Astrocyte of the cerebellum (primary cell): Measurements from ENCODE around the gene CDK5RAP1.

Source experiments
- DNase-seq: peaks from one replicate; pipeline ENCODE4 v3.0.0-alpha.2; 2011; ENCODE audit warnings: low read depth
- H3K4me3 ChIP-seq: 2 replicates; pipeline ENCODE4 v1.5.1; 2011; ENCODE audit warnings: mild to moderate bottlenecking, low read depth, low read length, moderate library complexity
- in situ Hi-C: cut with HindIII; loops from 2 replicates; pipeline ENCODE4 v1.10.0; 2017; ENCODE audit warnings: low sequenced_read_pairs
- TF ChIP-seq, protein P1 (sequence below): IDR thresholded peaks from 2 replicates; pipeline ENCODE4 v1.5.1; 2012; ENCODE audit warnings: low read length, low read depth, moderate library complexity, mild to moderate bottlenecking; ENCODE audit errors: missing control alignments

CDK5RAP1 gene

DNA sequence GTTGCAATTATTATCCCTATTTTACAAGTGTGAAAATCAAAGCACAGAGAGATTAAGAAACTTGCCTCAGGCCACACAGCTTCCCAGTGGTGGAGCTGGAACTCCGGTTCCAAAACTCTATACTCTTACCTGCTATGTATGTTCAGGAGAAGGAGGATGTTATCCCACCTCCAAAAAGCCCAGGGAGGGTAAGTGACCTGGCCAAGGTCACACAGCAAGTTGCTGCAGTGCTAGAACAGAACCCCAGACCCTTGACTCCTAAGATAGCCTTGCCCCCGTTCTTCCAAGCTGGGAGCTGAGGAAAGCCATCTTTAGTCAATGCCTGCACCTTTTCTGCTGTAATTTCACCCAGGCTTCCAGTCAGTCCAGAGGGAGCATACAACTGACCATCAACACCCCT is 76.0 kb downstream of the CDK5RAP1 start:
- in situ Hi-C loops: no loop called here
- TF ChIP-seq, protein P1, sequence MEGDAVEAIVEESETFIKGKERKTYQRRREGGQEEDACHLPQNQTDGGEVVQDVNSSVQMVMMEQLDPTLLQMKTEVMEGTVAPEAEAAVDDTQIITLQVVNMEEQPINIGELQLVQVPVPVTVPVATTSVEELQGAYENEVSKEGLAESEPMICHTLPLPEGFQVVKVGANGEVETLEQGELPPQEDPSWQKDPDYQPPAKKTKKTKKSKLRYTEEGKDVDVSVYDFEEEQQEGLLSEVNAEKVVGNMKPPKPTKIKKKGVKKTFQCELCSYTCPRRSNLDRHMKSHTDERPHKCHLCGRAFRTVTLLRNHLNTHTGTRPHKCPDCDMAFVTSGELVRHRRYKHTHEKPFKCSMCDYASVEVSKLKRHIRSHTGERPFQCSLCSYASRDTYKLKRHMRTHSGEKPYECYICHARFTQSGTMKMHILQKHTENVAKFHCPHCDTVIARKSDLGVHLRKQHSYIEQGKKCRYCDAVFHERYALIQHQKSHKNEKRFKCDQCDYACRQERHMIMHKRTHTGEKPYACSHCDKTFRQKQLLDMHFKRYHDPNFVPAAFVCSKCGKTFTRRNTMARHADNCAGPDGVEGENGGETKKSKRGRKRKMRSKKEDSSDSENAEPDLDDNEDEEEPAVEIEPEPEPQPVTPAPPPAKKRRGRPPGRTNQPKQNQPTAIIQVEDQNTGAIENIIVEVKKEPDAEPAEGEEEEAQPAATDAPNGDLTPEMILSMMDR: no peak
- no peak for DNase-seq
- no peak overlapping the region for H3K4me3 ChIP-seq

DNA sequence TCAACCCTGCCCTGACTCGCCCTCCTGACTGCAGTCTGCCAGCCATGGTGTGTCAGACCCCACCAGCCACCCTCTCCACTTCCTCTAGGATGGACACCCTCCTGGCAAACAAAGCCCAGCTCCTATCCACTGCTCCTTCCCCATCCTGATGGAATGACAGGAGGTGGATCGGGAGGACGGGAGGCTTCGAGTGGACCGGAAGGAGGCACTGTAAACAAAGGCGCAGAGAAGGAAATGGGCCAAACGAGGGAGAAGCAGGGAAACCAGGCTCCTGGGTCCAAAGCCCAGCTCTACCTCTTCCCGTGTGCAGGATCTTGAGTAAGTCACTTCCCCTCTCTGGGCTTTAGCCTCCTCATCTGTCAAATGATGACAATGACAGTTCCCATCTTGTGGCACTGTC is 78.1 kb downstream of the CDK5RAP1 start:
- in situ Hi-C loops: no loop called here
- DNase-seq: no peak
- H3K4me3 ChIP-seq: no peak overlapping the region
- TF ChIP-seq, protein P1: no peak

DNA sequence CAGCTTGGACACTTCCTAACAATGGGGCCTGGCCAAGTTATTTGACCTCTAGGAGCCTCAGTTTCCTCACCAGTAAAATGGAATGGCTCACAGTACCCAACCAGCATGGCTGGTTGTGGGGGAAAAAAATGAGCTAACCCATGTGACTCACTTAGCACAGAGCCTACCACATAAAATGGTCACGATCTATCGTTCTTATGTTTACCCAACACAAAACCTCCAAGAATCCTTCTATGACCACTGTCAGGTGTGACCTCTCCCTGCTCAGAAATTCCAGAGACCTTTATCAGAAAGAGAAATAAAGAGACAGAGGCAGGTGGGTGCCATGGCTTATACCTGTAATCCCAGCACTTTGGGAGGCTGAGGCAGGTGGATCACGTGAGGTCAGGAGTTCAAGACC is 78.9 kb downstream of the CDK5RAP1 start:
- no peak for DNase-seq
- TF ChIP-seq, protein P1: no peak
- in situ Hi-C loops: no loop called here

GRCh38 chr20:33320006-33320405 is 81.3 kb downstream of the CDK5RAP1 start:
- in situ Hi-C loops: no loop called here
- no peak for DNase-seq
- TF ChIP-seq, protein P1: no peak
- H3K4me3 ChIP-seq: no peak overlapping the region

More for the DNA sequence above, 78.9 kb downstream of the CDK5RAP1 start:
- no peak overlapping the region for H3K4me3 ChIP-seq

- in situ Hi-C loops: no loop called here
- DNase-seq: no peak
- H3K4me3 ChIP-seq: no peak overlapping the region
- TF ChIP-seq, protein P1: no peak
These were observed 83.3 kb downstream of the CDK5RAP1 start for GRCh38 chr20:33318096-33318429.

- DNase-seq: no peak
- TF ChIP-seq, protein P1: no peak
- no peak overlapping the region for H3K4me3 ChIP-seq
- in situ Hi-C loops: no loop called here
These were observed 83.8 kb downstream of the CDK5RAP1 start for GRCh38 chr20:33317424-33318095.
